ENCODE measurements around the gene RCHY1. TPM values are rescaled to one million over a fixed set of nuclear protein-coding genes. Genes with fewer than 3 reads are reported as not detected.

RCHY1 gene
- total and polyA plus RNA-seq, 2 donors (not counting 3 experiments of a cell fraction or from before 2014, with no cell fraction given): 21.1 to 30.9 TPM

- TF ChIP-seq JUN (IDR thresholded peaks at IDR 0.05; ENCODE audit: borderline replicate concordance, insufficient read depth, insufficient read length, low read depth) (peak; percentile 34), EZH2 (IDR thresholded peaks at IDR 0.05; ENCODE audit: borderline replicate concordance, low read depth, low read length, severe bottlenecking) (no peak), POLR2A (IDR thresholded peaks at IDR 0.05; ENCODE audit: low read depth, low read length) (no peak), GATA2 (IDR thresholded peaks at IDR 0.05; ENCODE audit: insufficient read depth, insufficient read length, low read depth, low read length) (peak; percentile 73), CTCF (IDR thresholded peaks at IDR 0.05; ENCODE audit: extremely low read depth in 1 of 2, insufficient read depth in 1 of 2, low read depth in 1 of 2, low read length in 2 of 2) (no peak), MAX (IDR thresholded peaks at IDR 0.05; ENCODE audit: insufficient read depth, insufficient read length) (no peak), FOS (IDR thresholded peaks at IDR 0.05; ENCODE audit: borderline replicate concordance, insufficient read depth, low read length) (peak; percentile 25), MYC (IDR thresholded peaks at IDR 0.05; ENCODE audit: low read depth, low read length) (no peak)
- peak overlapping the region; percentile 72 for H3K27ac ChIP-seq (ENCODE audit: insufficient read depth, low read depth, low read length)
- POLR2A ChIA-PET: no interaction called here
- DNase-seq (ENCODE audit: low read depth, low spot score) (peak; percentile 88), FAIRE-seq (peak; percentile 8)
- H3K9me1 ChIP-seq (replicated peaks; ENCODE audit: control insufficient read depth, extremely low read depth, insufficient read depth, low read length): no peaks in the 10 kb centered on the region
- H3K4me3 ChIP-seq (replicated peaks in 1 of 3; ENCODE audit: insufficient read depth in 1 of 3, low read depth in 1 of 3, low read length in 3 of 3): peak overlapping the region; percentile 71 to 94 (median 81)
- no TSS peak for BruUV-seq (replicated peaks)
- H2AFZ ChIP-seq (ENCODE audit: low read depth, low read length): no peak overlapping the region
- peak overlapping the region; percentile 96 for H3K9ac ChIP-seq (replicated peaks; ENCODE audit: extremely low read depth, insufficient read depth, low read length)
- dilution Hi-C loops (cut with MboI; ENCODE audit: extremely low pct_ligation_motif_present, low sequenced_read_pairs) (no loop called here), intact Hi-C loops (cut with micrococcal nuclease) (loop anchor here (2.0 to 10.0 kb wide), 2 partner anchors 18 to 888 kb away; no protein-coding TSS in a partner anchor)
- CTCF ChIA-PET: interaction anchor here (0.9 to 2.1 kb wide), 4 partner anchors 8 to 211 kb away, joined by 3 to 10 read pairs (median 4); partner anchors contain the start of gene USO1
- peaks cover 35% of the 10 kb centered on the region for H3K4me1 ChIP-seq (ENCODE audit: control insufficient read depth, extremely low read depth, insufficient read depth, low read length)
- no peaks in the 10 kb centered on the region for H3K9me3 ChIP-seq (replicated peaks; ENCODE audit: control insufficient read depth, insufficient read depth, low read length)
- H3K79me2 ChIP-seq (ENCODE audit: control insufficient read depth, insufficient read depth, low read length): peaks cover 49% of the 10 kb centered on the region
- peaks cover 5% of the 10 kb centered on the region for H4K20me1 ChIP-seq (replicated peaks; ENCODE audit: control insufficient read depth, extremely low read depth, insufficient read depth, low read length)
- H3K4me2 ChIP-seq (ENCODE audit: insufficient read depth, low read length): peak overlapping the region; percentile 80
- H3K36me3 ChIP-seq (ENCODE audit: control insufficient read depth in 2 of 2, extremely low read depth in 1 of 2, insufficient read depth in 2 of 2, low read length in 2 of 2): peaks cover 0 to 2% of the 10 kb centered on the region in 2 experiments
- no peaks in the 10 kb centered on the region for H3K27me3 ChIP-seq (ENCODE audit: control insufficient read depth in 2 of 2, insufficient read depth in 2 of 2, low read length in 2 of 2)
These were observed 1.6 kb downstream of the RCHY1 start for GRCh38 chr4:75512386-75513211.

All from endothelial cell of umbilical vein (primary cell).